H1 (cell line): ENCODE results near the gene CELF4. TPM values are rescaled to one million over a fixed set of nuclear protein-coding genes. Genes with fewer than 3 reads are reported as not detected.

Experiments used
- POLR2A ChIP-seq, 2 experiments: IDR thresholded peaks; 1 replicate in 1 of 2; 2 replicates in 1 of 2; pipeline ENCODE4 v1.6.1; 2011; ENCODE audit warnings: low read depth in 2 of 2, low read length in 2 of 2, mild to moderate bottlenecking in 2 of 2; ENCODE audit errors: control extremely low read depth in 1 of 2
- POLR2AphosphoS5 ChIP-seq: IDR thresholded peaks from 2 replicates; pipeline ENCODE4 v1.6.1; 2011; ENCODE audit warnings: low read depth, low read length
- RAD21 ChIP-seq, 2 experiments: IDR thresholded peaks in 1 of 2; conservative IDR thresholded peaks in 1 of 2; 2 replicates each; pipeline ENCODE4 v1.6.1; 2011; ENCODE audit warnings: low read depth in 2 of 2, low read length in 2 of 2, improper control_type of control experiment in 1 of 2, inconsistent platforms in 1 of 2, mild to moderate bottlenecking in 1 of 2, moderate library complexity in 1 of 2
- polyA plus RNA-seq, 7 experiments: library from polyadenylated mRNA; depleted of rRNA in 3 of 7; stranded (reverse) in 5 of 7; unstranded in 2 of 7; fragments of >200 nt in 5 of 7; fragments of 200-250 nt in 2 of 7; gene quantifications; 1 replicate in 5 of 7; 2 replicates in 1 of 7; 4 replicates in 1 of 7; pipeline versions ENCODE4 v1.2.1 to v1.2.3, GENCODE V29; 2011 to 2013; ENCODE audit warnings: missing spikeins in 2 of 7, mixed read lengths in 2 of 7
- total RNA-seq: library from RNA; stranded (reverse); fragmentation: NEBNext Ultra II Directional; extraction: Animal tissue kit (Norgen Biotek cat#: 25700); gene quantifications from 2 replicates; pipeline ENCODE4 v1.2.1, GENCODE V29; 2021

Gene CELF4
- total and polyA plus RNA-seq, 2 of the 8 experiments (the other 6 are each of a cell fraction or from before 2014, with no cell fraction given) = 1.6 to 3.4 TPM

GRCh38 chr18:37253394-37254235, 312.0 kb downstream of the CELF4 start (continued):
- TF ChIP-seq RAD21 (IDR thresholded peaks at IDR 0.05 in 1 of 2, conservative IDR thresholded peaks at IDR 0.05 in 1 of 2; ENCODE audit: low read depth in 2 of 2, low read length in 2 of 2) (peak in 1 of 2 experiments; percentile 38; a peak in 2 of 4 replicates), POLR2AphosphoS5 (no peak), POLR2A (IDR thresholded peaks at IDR 0.05; ENCODE audit: control extremely low read depth in 1 of 2, low read depth in 2 of 2, low read length in 2 of 2) (0 out of 3 replicates have a peak, but pooled peaks of 1 of the 2 experiments have one; percentile 37)
